OCI-LY3 (cell line): ENCODE measurements around the gene CST7.
"Not testable (repeated sequence)": the region's sequence is repeated elsewhere in the genome, so short reads cannot be mapped to it uniquely, and the experiment has no call there.

Experiments used
- H2AFZ ChIP-seq: fragments of 200-600, 300-600 bp; shearing (Covaris generic); 2 replicates; pipeline ENCODE4 v1.6.0; 2014; ENCODE audit warnings: antibody characterized with exemption, low read depth, low read length
- H3K27ac ChIP-seq: fragments of 200-600, 300-600 bp; sonication (generic); 2 replicates; pipeline ENCODE4 v1.5.1; 2014; ENCODE audit warnings: mild to moderate bottlenecking, low read length, moderate library complexity, mixed read lengths
- H3K27me3 ChIP-seq: fragments of 200-600, 300-600 bp; sonication (generic); 2 replicates; pipeline ENCODE4 v1.6.1; 2014; ENCODE audit warnings: low read depth, low read length, mixed read lengths
- H3K36me3 ChIP-seq: fragments of 200-600, 300-600 bp; sonication (generic); replicated peaks from 2 replicates; pipeline ENCODE3; 2014; ENCODE audit warnings: low read depth, low read length, mixed read lengths
- H3K4me1 ChIP-seq: fragments of 300-600, 200-600 bp; sonication (generic); 2 replicates; pipeline ENCODE4 v1.6.1; 2014; ENCODE audit warnings: low read length, mixed read lengths
- H3K4me2 ChIP-seq: fragments of 200-600, 300-600 bp; sonication (generic); 2 replicates; pipeline ENCODE4 v1.6.1; 2014; ENCODE audit warnings: low read length, mixed read lengths
- H3K4me3 ChIP-seq: fragments of 300-600, 200-600 bp; sonication (generic); 2 replicates; pipeline ENCODE4 v1.5.1; 2014; ENCODE audit warnings: antibody characterized with exemption, mild to moderate bottlenecking, low read length, moderate library complexity
- H3K79me2 ChIP-seq: fragments of 300-600, 200-600 bp; shearing (Covaris generic); 2 replicates; pipeline ENCODE4 v1.6.1; 2014; ENCODE audit warnings: mild to moderate bottlenecking, low read length, mixed read lengths
- H3K9ac ChIP-seq: fragments of 300-600, 200-600 bp; shearing (Covaris generic); 2 replicates; pipeline ENCODE4 v1.6.0; 2014; ENCODE audit warnings: mild to moderate bottlenecking, low read length, moderate library complexity
- H3K9me3 ChIP-seq: fragments of 200-600, 300-600 bp; shearing (Covaris generic); 2 replicates; pipeline ENCODE4 v1.6.1; 2014; ENCODE audit warnings: low read length, mixed read lengths; ENCODE audit not compliant: insufficient read depth
- H4K20me1 ChIP-seq: fragments of 200-600, 300-600 bp; sonication (generic); 2 replicates; pipeline ENCODE4 v1.6.1; 2016; ENCODE audit warnings: low read length, mixed read lengths; ENCODE audit not compliant: insufficient read depth
- EZH2phosphoT487 ChIP-seq: fragments of 200-600 bp; shearing (Covaris generic); IDR thresholded peaks from 2 replicates; pipeline ENCODE4 v1.6.1; 2018; ENCODE audit warnings: antibody characterized with exemption, mixed run types, low read depth
- TF ChIP-seq, protein P1 (sequence below): fragments of 200-600, 300-600 bp; sonication (generic); IDR thresholded peaks from 2 replicates; pipeline ENCODE4 v1.5.1; 2014; ENCODE audit warnings: antibody characterized with exemption, low read length, low read depth

Gene CST7

GRCh38 chr20:24998121-24998520 is 49.1 kb downstream of the CST7 start:
- Histone ChIP-seq H3K9me3 (no peaks in the 10 kb centered on the region; the same call in 1 of the 2 replicates), H3K79me2 (no peaks in the 10 kb centered on the region), H3K27ac (no peak overlapping the region), H3K4me3 (no peak overlapping the region), H3K4me1 (peaks cover 32% of the 10 kb centered on the region), H3K36me3 (no peaks in the 10 kb centered on the region), H3K9ac (no peak overlapping the region), H2AFZ (no peak overlapping the region), H4K20me1 (no peaks in the 10 kb centered on the region), H3K4me2 (peak overlapping the region; percentile 84), H3K27me3 (peaks cover 17% of the 10 kb centered on the region)
- TF ChIP-seq EZH2phosphoT487, result no peak
- TF ChIP-seq, protein P1, sequence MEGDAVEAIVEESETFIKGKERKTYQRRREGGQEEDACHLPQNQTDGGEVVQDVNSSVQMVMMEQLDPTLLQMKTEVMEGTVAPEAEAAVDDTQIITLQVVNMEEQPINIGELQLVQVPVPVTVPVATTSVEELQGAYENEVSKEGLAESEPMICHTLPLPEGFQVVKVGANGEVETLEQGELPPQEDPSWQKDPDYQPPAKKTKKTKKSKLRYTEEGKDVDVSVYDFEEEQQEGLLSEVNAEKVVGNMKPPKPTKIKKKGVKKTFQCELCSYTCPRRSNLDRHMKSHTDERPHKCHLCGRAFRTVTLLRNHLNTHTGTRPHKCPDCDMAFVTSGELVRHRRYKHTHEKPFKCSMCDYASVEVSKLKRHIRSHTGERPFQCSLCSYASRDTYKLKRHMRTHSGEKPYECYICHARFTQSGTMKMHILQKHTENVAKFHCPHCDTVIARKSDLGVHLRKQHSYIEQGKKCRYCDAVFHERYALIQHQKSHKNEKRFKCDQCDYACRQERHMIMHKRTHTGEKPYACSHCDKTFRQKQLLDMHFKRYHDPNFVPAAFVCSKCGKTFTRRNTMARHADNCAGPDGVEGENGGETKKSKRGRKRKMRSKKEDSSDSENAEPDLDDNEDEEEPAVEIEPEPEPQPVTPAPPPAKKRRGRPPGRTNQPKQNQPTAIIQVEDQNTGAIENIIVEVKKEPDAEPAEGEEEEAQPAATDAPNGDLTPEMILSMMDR, result no peak

GRCh38 chr20:24998631-24999445 is 49.8 kb downstream of the CST7 start:
- H3K36me3 ChIP-seq, result no peaks in the 10 kb centered on the region
- TF ChIP-seq EZH2phosphoT487, result no peak
- TF ChIP-seq, protein P1, result 0 out of 2 replicates have a peak, but pooled peaks have one; percentile 2
- peak overlapping the region; percentile 25; the same call in 1 of the 2 replicates for H3K9ac ChIP-seq

GRCh38 chr20:24999568-24999967 is 50.5 kb downstream of the CST7 start:
- H3K9ac ChIP-seq, result no peak overlapping the region
- no peak overlapping the region for H3K4me3 ChIP-seq
- no peaks in the 10 kb centered on the region for H4K20me1 ChIP-seq
- peaks cover 17% of the 10 kb centered on the region for H3K27me3 ChIP-seq
- no peaks in the 10 kb centered on the region for H3K79me2 ChIP-seq
- TF ChIP-seq, protein P1, result no peak
- TF ChIP-seq EZH2phosphoT487, result no peak
- H3K9me3 ChIP-seq, result no peaks in the 10 kb centered on the region; the same call in 1 of the 2 replicates
- H3K4me2 ChIP-seq, result peak overlapping the region; percentile 84; the same call in 1 of the 2 replicates
- no peak overlapping the region for H2AFZ ChIP-seq
- no peaks in the 10 kb centered on the region for H3K36me3 ChIP-seq
- no peak overlapping the region for H3K27ac ChIP-seq
- H3K4me1 ChIP-seq, result peaks cover 20% of the 10 kb centered on the region

More at GRCh38 chr20:24998631-24999445, 49.8 kb downstream of the CST7 start:
- peak overlapping the region; percentile 34 for H2AFZ ChIP-seq
- no peaks in the 10 kb centered on the region for H3K79me2 ChIP-seq
- peak overlapping the region; percentile 84 for H3K4me2 ChIP-seq
- H3K27ac ChIP-seq, result 0 out of 2 replicates have a peak overlapping the region, but pooled peaks have one; percentile 11
- H3K27me3 ChIP-seq, result peaks cover 17% of the 10 kb centered on the region
- peak overlapping the region; percentile 71 for H3K4me3 ChIP-seq
- no peaks in the 10 kb centered on the region for H4K20me1 ChIP-seq
- H3K9me3 ChIP-seq, result no peaks in the 10 kb centered on the region; the same call in 1 of the 2 replicates
- H3K4me1 ChIP-seq, result peaks cover 25% of the 10 kb centered on the region

DNA sequence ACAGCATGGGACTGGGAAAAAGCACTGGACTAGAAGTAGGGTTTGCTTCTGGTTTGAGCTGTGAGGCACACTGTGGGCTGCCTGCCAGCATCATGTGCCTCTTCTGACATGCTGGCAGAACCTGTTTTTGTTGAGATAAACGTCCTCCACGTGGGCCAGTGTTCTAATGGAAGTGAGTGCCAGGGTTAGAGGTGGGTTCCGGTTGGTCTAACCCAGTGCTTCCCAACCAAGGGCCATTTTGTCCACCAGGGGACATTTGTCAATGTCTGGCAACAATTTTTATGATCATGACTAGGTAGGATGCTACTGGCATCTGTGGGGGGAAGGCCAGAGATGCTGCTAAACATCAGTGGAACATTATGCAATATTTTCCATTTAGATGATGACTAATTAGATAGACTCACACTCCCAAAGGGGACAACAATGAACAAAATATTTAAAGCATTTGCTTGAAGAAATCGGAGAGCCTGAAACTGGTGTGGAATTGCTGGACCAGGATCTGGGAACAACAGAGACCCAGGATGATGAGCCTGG is 51.3 kb downstream of the CST7 start:
- Histone ChIP-seq H3K36me3 (no peaks in the 10 kb centered on the region), H3K27me3 (peaks cover 17% of the 10 kb centered on the region), H4K20me1 (no peaks in the 10 kb centered on the region), H2AFZ (no peak overlapping the region), H3K4me2 (no peak overlapping the region), H3K9ac (no peak overlapping the region), H3K4me1 (peaks cover 13% of the 10 kb centered on the region), H3K9me3 (no peaks in the 10 kb centered on the region; the same call in 1 of the 2 replicates), H3K79me2 (no peaks in the 10 kb centered on the region), H3K27ac (no peak overlapping the region), H3K4me3 (no peak overlapping the region)
- TF ChIP-seq EZH2phosphoT487, result no peak
- TF ChIP-seq, protein P1, result no peak

DNA sequence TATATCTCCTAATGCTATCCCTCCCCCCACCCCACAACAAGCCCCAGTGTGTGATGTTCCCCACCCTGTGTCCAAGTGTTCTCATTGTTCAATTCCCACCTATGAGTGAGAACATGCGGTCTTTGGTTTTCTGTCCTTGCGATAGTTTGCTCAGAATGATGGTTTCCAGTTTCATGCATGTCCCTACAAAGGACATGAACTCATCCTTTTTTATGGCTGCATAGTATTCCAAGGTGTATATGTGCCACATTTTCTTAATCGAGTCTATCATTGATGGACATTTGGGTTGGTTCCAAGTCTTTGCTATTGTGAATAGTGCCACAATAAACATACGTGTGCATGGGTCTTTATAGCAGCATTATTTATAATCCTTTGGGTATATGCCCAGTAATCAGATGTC is 52.3 kb downstream of the CST7 start:
- peaks cover 13% of the 10 kb centered on the region for H3K4me1 ChIP-seq

More for the DNA sequence above, 52.3 kb downstream of the CST7 start:
- peaks cover 16% of the 10 kb centered on the region for H3K27me3 ChIP-seq
- H3K27ac ChIP-seq, H3K36me3 ChIP-seq, H2AFZ ChIP-seq, H4K20me1 ChIP-seq, H3K79me2 ChIP-seq, H3K9ac ChIP-seq, H3K4me2 ChIP-seq, H3K4me3 ChIP-seq, H3K9me3 ChIP-seq: not testable (repeated sequence)
